GM21390 (cell line): ENCODE results near the gene PRKCB.
"Not testable (repeated sequence)": the region's sequence is repeated elsewhere in the genome, so short reads cannot be mapped to it uniquely, and the experiment has no call there.

Source experiments
- ATAC-seq: cut with Tn5 transposase; IDR thresholded peaks from one replicate; pipeline ENCODE4 v1.9.1; 2021; ENCODE audit not compliant: unreplicated experiment

PRKCB gene

GRCh38 chr16:23901178-23902033 is 65.6 kb downstream of the PRKCB start:
- ATAC-seq: no peak

GRCh38 chr16:23902034-23902747 is 66.4 kb downstream of the PRKCB start:
- no peak for ATAC-seq

GRCh38 chr16:23902748-23903414 is 67.1 kb downstream of the PRKCB start:
- ATAC-seq: no peak

- ATAC-seq: no peak
Observed at GRCh38 chr16:23905027-23905426, 69.2 kb downstream of the PRKCB start.

GRCh38 chr16:23907457-23907902 is 71.7 kb downstream of the PRKCB start:
- no peak for ATAC-seq

- no peak for ATAC-seq
Observed at GRCh38 chr16:23907903-23908302, 72.1 kb downstream of the PRKCB start.

GRCh38 chr16:23908790-23909189 is 73.0 kb downstream of the PRKCB start:
- ATAC-seq: no peak

- no peak for ATAC-seq
Observed at GRCh38 chr16:23909792-23910418, 74.1 kb downstream of the PRKCB start.

GRCh38 chr16:23914946-23915530 is 79.3 kb downstream of the PRKCB start:
- no peak for ATAC-seq

GRCh38 chr16:23916552-23916951 is 80.8 kb downstream of the PRKCB start:
- not testable (repeated sequence) for ATAC-seq

- ATAC-seq: peak; percentile 78
Observed at GRCh38 chr16:23917621-23918020, 81.8 kb downstream of the PRKCB start.

GRCh38 chr16:23920446-23920845 is 84.7 kb downstream of the PRKCB start:
- no peak for ATAC-seq

GRCh38 chr16:23920899-23921298 is 85.1 kb downstream of the PRKCB start:
- no peak for ATAC-seq

GRCh38 chr16:23922406-23922805 is 86.6 kb downstream of the PRKCB start:
- ATAC-seq: no peak

- no peak for ATAC-seq
Observed at GRCh38 chr16:23924128-23924527, 88.3 kb downstream of the PRKCB start.

- no peak for ATAC-seq
Observed at GRCh38 chr16:23927796-23928195, 92.0 kb downstream of the PRKCB start.

- ATAC-seq: no peak
Observed at GRCh38 chr16:23929237-23929636, 93.5 kb downstream of the PRKCB start.

GRCh38 chr16:23929856-23930255 is 94.1 kb downstream of the PRKCB start:
- no peak for ATAC-seq

GRCh38 chr16:23930791-23931190 is 95.0 kb downstream of the PRKCB start:
- no peak for ATAC-seq

- ATAC-seq: no peak
Observed at GRCh38 chr16:23931199-23931598, 95.4 kb downstream of the PRKCB start.

- not testable (repeated sequence) for ATAC-seq
Observed at GRCh38 chr16:23933650-23934049, 97.9 kb downstream of the PRKCB start.
